G401 (cell line): Measurements from ENCODE around the gene ZDHHC11B. TPM values are rescaled to one million over a fixed set of nuclear protein-coding genes. Genes with fewer than 3 reads are reported as not detected.
"Not testable (repeated sequence)": the region's sequence is repeated elsewhere in the genome, so short reads cannot be mapped to it uniquely, and the experiment has no call there.

Source experiments
- DNase-seq: peaks from one replicate; pipeline ENCODE4 v3.0.0-alpha.2; 2015; ENCODE audit warnings: low spot score
- in situ Hi-C: cut with HindIII; loops from 2 replicates; pipeline ENCODE4 v1.10.0; 2016; ENCODE audit warnings: low sequenced_read_pairs, mixed read lengths
- total RNA-seq: library from RNA; depleted of rRNA; stranded (reverse); fragments of >200 nt; shearing (Covaris generic); gene quantifications from 2 replicates; pipeline ENCODE4 v1.2.3, GENCODE V29; 2014

ZDHHC11B gene
- total RNA-seq, 1 experiment from 2014 or later = 0.31 TPM

DNA sequence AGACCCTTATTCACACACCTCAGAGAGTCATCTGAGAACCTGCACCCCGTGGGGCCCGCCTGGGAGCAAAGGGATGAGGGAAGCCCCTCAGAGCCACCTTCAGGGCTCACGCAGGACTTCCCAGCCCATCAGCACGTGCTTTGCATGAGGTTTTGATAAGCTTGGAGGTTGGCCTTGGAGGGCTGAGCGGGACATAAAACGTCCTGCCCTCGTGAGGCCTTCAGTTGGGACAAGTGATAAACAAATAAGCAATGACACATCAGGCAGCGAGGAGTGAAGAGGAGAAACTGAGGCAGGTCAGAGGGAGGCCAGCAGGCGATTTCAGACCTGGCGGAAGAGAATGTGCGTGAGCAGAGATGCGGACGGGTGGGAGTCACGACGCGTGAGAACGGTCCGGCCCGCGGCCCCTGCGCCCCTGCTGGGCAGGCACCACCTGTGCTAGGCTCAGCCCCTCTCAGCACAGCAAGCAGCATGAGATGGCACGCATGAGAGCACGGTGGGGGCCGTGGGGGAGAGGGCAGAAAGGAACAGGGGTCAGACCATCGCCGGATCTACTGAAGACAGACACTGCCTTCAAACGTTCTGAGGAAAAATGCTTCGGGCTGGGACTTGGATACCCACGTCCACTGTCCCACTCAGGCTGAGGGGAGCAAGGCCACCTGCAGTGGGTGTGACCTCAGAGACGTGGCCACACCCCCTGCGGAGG lies 12.5 kb downstream of the ZDHHC11B start:
- in situ Hi-C loops, DNase-seq: not testable (repeated sequence)

- DNase-seq, in situ Hi-C loops: not testable (repeated sequence)
Observed at GRCh38 chr5:771087-771781, 13.3 kb downstream of the ZDHHC11B start.

DNA sequence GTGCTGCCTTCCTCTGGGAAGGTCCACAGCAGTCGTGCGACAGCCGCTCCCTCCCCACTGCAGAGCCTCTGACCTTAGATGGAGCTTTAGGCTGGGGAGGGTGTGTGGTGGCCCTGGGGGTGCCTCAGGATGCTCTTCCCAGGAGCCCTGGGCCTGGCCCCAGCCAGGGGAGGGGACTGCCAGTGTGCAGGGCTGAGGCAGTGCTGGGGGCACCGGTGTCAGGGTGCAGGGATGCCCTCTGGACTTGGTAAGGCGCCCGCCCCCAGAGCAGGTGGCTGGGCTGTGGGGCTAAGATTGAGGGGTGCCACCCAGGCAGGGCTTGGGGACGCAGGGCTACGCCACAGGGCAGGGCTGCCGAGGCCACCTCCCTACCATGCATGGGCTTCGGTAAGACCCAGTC lies 13.9 kb downstream of the ZDHHC11B start:
- in situ Hi-C loops, DNase-seq: not testable (repeated sequence)

DNA sequence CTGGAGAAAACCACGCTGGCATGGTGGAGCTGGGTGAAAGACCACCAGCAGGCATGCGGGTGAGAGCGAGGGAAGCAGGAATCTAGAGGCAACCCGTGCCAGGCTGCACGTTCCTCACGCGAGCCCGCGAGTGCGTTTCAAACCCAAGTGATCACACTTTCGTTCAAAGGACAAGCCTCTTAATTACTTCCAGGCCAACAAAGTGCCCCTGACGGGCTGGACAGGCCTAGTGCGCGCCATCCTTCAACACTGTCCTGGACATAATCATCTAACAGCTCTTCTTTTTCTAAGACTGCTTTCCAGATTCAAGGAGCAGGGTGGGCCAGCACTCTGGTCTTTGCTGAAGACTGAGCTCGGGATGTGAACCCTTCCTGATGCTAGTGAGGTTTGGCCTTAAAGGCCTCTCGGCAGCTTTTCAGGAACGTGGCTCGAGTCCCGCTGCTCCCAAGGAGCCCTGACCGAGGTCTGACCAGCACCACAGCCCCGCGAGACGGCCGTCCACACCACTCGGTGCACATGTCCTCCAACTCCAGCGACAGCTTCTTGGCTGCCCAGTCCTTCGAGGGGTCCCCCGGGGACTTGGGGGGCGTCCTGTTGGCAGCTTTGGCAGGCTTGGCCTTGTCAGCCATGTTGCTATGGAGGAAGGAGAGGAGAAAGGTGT lies 14.9 kb downstream of the ZDHHC11B start:
- in situ Hi-C loops, DNase-seq: not testable (repeated sequence)

DNA sequence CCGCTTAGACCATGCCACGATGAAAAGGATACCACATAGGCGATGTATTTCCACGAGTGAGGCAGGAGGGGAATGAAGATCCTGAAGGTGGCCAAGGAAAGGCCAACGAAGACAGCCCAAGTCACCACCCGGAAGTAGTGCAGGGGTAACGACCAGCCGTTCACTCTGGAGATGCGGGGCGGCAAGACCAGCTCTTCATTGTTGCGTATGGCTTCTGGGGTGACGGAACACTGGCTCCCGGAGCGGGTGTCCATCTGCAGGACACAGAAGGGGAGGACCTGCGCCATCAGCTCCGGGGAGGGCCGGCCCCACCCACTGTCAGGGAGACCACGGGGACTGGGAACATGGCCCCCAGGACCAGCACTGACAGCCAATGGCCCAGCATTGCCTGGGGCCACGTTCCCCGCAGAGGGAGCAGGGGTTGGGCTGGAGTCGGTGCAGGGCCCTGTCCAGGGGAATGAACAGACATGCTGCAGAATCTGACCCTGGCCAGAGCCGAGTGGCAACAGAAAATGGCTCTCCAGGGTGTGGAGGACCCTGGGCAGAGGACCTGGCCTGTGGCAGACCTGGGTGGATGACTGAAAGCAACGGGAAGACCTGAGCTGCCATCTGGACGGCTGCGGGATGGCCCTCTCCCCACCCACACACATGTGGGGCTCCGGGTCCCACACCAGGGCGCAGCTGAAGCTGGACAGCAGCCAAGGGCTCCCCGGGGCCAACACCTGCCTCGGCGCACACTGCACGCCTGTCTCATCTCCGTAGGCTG lies 17.7 kb downstream of the ZDHHC11B start:
- no peak for DNase-seq
- in situ Hi-C loops = no loop called here

GRCh38 chr5:765948-766631 lies 18.4 kb downstream of the ZDHHC11B start:
- DNase-seq = no peak
- in situ Hi-C loops = no loop called here

DNA sequence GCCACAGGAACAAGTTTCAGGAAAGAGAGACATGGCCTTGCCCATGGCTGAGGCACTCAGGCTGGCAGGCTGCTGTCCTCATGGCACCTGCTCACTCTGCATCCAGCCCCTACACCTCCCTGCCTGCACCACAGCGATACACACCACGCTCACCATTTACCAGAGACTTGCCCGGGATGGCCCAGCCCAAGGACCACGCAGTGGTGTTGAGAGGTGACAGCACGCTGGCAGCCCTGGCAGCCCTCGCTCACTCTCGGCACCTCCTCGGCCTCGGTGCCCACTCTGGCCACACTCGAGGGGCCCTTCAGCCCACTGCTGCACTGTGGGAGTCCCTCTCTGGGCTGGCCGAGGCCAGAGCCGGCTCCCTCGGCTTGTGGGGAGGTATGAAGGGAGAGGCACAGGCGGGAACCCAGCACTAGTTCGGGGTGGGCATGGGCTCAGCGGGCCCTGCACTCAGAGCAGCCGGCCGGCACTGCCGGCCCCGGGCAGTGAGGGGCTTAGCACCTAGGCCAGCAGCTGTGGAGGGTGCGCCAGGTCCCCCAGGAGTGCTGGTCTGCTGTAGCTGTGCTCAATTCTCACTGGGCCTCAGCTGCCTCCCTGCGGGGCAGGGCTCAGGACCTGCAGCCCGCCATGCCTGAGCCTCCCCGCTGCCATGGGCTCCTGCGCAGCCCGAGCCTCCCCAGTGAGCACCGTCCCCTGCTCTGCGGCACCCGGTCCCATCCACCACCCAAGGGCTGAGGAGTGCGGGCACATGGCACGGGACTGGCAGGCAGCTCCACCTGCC lies 20.3 kb downstream of the ZDHHC11B start:
- in situ Hi-C loops = no loop called here
- DNase-seq = no peak

GRCh38 chr5:763397-763796 lies 21.1 kb downstream of the ZDHHC11B start:
- DNase-seq = no peak

GRCh38 chr5:762996-763395 lies 21.5 kb downstream of the ZDHHC11B start:
- DNase-seq, in situ Hi-C loops: not testable (repeated sequence)

More at GRCh38 chr5:763397-763796, 21.1 kb downstream of the ZDHHC11B start:
- in situ Hi-C loops = no loop called here

- peak; percentile 78 for DNase-seq
- in situ Hi-C loops = no loop called here
Observed at GRCh38 chr5:761854-762710, 22.4 kb downstream of the ZDHHC11B start.

- no peak for DNase-seq
- in situ Hi-C loops = no loop called here
Observed at GRCh38 chr5:761059-761771, 23.3 kb downstream of the ZDHHC11B start.

DNA sequence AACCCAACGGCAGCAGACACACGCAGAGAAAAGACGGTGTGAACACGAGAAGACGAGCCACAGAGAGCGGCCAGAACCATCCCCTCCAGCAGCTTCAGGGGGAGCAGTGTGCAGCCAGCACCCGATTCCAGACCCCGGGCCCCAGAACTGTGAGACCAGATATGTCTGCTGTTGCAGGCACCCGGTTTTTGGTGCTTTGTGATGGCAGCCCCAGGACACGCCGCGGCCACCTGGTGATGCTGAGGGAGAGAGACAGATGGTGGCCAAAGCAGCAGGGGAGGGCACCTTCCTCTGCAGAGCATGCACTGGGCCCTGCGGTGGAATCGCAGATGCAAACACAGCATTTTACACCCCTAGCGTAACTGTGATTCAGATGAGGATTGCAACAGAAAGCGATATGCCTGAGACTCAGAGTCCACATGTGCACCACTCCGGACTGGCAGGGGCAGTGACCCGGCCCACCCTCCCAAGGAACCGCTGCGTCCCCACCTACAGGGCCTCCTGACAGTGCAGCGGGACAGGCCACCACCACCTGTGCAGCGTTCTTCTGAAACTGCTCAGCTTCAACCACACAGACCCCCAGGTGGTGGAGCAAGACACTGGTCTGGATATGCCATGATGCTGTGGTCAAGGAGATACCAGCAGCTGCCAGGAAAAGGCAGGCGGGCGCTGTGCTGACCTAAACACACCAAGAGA lies 24.0 kb downstream of the ZDHHC11B start:
- no peak for DNase-seq
- in situ Hi-C loops = no loop called here

GRCh38 chr5:759781-760362 lies 24.7 kb downstream of the ZDHHC11B start:
- DNase-seq = no peak
- in situ Hi-C loops = no loop called here

- no peak for DNase-seq
- in situ Hi-C loops = no loop called here
Observed at GRCh38 chr5:759111-759751, 25.3 kb downstream of the ZDHHC11B start.

DNA sequence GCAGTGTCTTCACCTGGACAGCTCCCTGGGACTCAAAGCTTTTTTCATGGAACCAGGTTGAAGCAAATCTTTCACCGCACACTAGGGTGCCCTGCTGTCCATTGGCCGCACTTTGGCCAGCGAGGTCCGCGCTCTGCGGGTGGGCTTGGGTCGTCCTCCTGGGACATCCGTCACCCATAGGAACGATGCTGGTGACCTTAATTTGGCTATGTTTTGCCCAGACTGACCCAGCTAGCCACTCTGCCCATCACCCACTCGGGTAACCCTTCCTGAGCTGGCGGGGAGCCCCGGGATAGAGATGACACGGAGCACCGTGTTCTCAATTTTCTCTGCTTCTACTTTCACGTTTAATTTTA lies 25.9 kb downstream of the ZDHHC11B start:
- in situ Hi-C loops = no loop called here
- no peak for DNase-seq
